ENCODE results near the gene PUS10.
A peak's percentile ranks its signal among the peaks of the same experiment; 100 is the strongest.
"Not testable (repeated sequence)": the region's sequence is repeated elsewhere in the genome, so short reads cannot be mapped to it uniquely, and the experiment has no call there.

Gene PUS10

DNA sequence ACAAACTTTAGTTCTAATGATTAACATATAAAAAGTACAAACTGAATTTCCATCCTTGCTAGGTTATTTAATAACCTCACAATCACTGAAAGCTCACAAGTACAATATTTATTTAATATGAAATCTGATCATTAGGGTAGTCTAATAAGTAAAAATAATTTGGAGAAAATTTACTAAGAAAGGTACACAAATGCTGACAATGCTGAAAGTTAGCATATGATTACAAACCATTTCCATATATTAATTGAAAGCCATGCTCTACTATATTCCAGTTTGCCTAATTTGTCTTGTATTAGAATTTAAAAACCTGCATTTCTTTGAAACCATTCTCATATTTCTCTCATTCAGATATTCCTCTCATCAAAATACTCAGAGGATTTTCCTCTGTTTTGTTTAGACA lies 8.7 kb downstream of the PUS10 start:
- DNase-seq, result no peak

DNA sequence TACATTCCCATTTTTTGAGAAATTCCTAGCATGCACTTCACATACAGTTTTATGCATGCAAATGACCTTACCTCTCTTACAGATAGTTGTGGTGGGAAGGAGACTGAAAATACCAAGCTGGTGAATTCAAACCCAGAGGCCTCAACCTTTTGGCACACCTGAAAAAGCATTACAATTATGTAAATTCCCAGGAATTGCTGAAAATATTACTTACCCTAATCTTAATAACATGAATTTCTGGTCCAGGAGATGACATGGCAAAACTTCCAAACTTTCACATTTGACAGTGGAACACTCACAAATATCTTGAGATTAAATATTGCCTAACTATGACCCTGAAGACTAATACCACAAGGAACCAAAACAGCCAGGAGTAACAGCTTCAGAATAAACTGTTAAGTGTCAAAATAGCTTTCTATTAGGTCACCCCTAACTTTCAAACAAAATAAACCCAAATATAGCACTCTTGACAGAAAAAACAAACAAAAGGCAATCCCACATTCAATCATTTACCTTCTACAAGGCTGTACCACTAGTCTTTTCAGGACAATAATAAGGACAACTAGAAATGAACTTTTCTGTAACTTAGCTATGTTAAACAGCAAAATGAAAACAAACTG lies 11.5 kb downstream of the PUS10 start:
- no peak for DNase-seq

- DNase-seq, result no peak
Observed at GRCh38 chr2:61005736-61006135, 12.3 kb downstream of the PUS10 start.

- DNase-seq, result no peak
Observed at GRCh38 chr2:60998628-60999545, 19.2 kb downstream of the PUS10 start.

GRCh38 chr2:60994131-60994530 lies 23.9 kb downstream of the PUS10 start:
- no peak for DNase-seq

DNA sequence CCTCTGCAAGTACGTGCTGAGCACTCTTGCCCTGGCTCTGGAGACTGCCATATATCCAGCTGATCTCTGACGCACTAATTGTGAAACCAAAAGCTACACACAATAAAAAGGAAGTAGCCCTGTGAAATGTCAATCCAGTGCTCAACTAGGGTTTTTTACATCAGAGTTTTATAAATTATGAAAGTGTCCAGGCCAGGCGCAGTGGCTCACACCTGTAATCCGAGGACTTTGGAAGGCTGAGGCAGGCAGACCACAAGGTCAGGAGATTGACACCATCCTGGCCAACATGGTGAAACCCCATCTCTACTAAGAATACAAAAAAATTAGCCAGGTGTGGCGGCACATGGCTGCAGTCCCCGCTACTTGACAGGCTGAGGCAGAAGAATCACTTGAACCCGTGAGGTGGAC lies 25.1 kb downstream of the PUS10 start:
- peak in 1 of 2 donors; percentile 20 for DNase-seq

GRCh38 chr2:60991644-60992043 lies 26.4 kb downstream of the PUS10 start:
- DNase-seq, result no peak

DNA sequence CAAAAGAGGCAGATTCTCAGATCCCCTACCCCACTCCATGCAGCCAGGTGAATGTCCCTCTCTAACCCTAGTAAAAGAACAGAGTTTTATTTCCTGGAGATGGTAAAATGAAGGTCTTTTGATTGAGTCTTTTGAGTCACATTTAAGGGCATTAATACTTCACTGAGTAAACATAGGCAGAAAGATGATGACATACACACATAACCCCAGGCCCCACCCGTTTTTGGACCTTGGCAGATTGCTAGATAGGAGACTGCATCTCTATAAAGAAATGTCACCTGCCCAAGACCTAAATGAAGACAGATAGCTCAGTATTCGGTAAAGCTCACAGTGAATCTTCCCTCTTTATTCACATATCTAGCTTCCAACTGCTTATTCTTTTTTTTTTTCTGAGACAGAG lies 28.8 kb downstream of the PUS10 start:
- no peak for DNase-seq

- DNase-seq, result not testable (repeated sequence)
Observed at GRCh38 chr2:60987656-60988055, 30.4 kb downstream of the PUS10 start.

DNA sequence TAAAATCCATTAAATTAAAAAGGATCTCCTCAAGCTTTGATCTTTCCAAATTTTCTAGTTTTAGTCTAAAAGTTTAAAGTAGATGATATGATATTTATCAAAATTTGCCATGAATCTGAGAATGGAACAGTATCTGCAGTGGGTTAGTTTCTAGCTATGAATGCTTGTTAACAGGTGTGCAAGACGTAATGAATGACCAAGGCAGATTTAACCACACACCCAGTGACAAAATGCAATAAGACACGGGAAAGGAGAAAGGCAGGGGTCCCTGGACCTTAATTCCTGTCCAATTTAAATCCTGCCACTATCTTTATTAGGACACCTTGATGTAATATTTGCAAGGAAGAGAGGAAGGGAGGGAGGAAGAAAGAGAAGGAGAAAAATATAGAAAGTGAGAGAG lies 31.0 kb downstream of the PUS10 start:
- no peak for DNase-seq

GRCh38 chr2:60984720-60985119 lies 33.3 kb downstream of the PUS10 start:
- no peak for DNase-seq

- not testable (repeated sequence) for DNase-seq
Observed at GRCh38 chr2:60982066-60982465, 36.0 kb downstream of the PUS10 start.

DNA sequence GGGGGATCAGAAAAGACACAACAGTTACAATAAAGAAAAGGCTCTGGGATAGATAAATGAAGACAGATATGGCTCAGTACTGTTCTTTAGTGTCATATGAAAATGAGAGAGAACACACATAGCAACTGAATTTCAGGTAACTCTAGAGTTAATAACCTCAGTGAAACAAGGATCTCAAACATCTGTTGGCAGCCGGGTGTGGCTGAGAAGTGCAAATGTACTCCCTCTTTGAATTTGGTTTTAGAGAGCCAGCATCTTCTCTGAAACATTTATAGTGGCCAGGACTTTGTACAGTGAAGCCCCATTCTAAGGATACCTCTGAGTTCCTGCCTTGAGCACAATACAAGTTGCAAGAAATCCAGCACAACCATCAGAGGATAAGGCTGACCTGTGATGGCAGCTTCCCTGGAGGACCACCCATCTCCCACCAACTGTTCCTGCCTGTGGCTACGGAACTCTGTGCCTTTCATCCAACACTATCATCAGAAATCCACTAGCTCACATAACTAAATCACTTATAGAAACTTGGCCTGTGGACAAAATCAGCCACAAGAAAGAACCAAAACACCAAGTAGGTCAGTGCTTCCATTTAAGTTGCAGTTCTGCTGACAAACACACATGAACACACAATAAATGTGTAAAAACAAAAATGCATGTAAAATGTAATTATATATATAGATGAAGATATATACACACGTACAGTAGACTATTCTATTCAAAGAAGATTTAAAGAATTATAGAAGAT lies 37.8 kb downstream of the PUS10 start:
- no peak for DNase-seq

GRCh38 chr2:60979231-60979630 lies 38.8 kb downstream of the PUS10 start:
- DNase-seq, result no peak

DNA sequence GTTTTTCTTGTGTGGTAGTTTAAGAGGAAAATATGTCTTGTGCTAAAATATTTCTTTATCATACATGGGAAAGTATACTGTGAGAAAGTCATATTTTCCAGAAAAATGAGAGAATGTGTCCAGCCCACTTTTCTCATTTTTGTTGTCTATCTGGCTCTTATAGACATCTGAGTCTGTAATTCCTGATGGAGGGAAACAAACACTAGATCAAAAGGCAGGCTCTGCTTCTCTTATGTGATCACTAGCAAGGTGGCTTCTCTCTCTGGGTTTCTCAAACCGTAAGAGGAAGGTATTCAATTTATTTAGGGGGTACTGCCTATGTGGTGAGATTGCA lies 40.5 kb downstream of the PUS10 start:
- no peak for DNase-seq

- no peak for DNase-seq
Observed at GRCh38 chr2:60976875-60977561, 41.0 kb downstream of the PUS10 start.

- DNase-seq, result no peak
Observed at GRCh38 chr2:60976256-60976850, 41.7 kb downstream of the PUS10 start.

- DNase-seq, result no peak
Observed at GRCh38 chr2:60974652-60975051, 43.4 kb downstream of the PUS10 start.

DNA sequence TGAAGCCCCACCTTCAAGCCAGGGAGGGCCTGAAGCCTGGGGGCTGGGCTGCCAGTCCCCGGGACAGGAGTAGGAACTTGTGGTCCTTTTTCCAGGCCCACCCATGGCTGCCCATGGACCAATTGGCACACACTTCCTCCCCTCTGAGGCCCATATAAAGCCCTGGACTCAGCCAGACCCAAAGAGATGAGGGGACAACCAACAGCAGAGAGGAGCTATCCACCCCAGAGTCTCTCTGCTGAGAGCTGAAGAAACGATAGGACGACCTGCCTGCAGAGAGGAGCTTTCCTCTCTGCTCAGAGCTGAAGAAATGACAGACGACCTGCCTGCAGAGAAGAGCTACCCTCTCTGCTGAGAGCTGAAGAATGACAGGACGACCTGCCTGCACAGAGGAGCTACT lies 44.4 kb downstream of the PUS10 start:
- no peak for DNase-seq

GRCh38 chr2:60972889-60973656 lies 45.0 kb downstream of the PUS10 start:
- no peak for DNase-seq

- DNase-seq, result no peak
Observed at GRCh38 chr2:60966507-60967405, 51.3 kb downstream of the PUS10 start.
